IPS-15b (cell line): ENCODE results near the gene PPP1R14C.
"Not testable (repeated sequence)": the region's sequence is repeated elsewhere in the genome, so short reads cannot be mapped to it uniquely, and the experiment has no call there.

ENCODE experiments used
- H3K27me3 ChIP-seq: one replicate; pipeline ENCODE4 v1.6.1; 2013; ENCODE audit warnings: low read length; ENCODE audit not compliant: control insufficient read depth, insufficient read depth
- H3K36me3 ChIP-seq: one replicate; pipeline ENCODE4 v1.6.1; 2013; ENCODE audit warnings: low read length; ENCODE audit not compliant: control insufficient read depth, insufficient read depth
- H3K4me1 ChIP-seq: one replicate; pipeline ENCODE4 v1.6.1; 2013; ENCODE audit warnings: mild to moderate bottlenecking, low read length; ENCODE audit not compliant: control insufficient read depth, insufficient read depth
- H3K4me3 ChIP-seq: one replicate; pipeline ENCODE4 v1.5.1; 2013; ENCODE audit warnings: low read depth, low read length
- H3K9ac ChIP-seq: one replicate; pipeline ENCODE4 v1.6.1; 2013; ENCODE audit warnings: low read depth, mild to moderate bottlenecking, low read length
- H3K9me3 ChIP-seq: one replicate; pipeline ENCODE4 v1.6.1; 2013; ENCODE audit warnings: mild to moderate bottlenecking, low read length; ENCODE audit not compliant: control insufficient read depth, insufficient read depth

Gene PPP1R14C

GRCh38 chr6:150231525-150231850, 88.6 kb downstream of the PPP1R14C start:
- Histone ChIP-seq H3K9ac (no peak overlapping the region), H3K4me3 (no peak overlapping the region), H3K4me1 (peaks cover 7% of the 10 kb centered on the region), H3K36me3 (no peaks in the 10 kb centered on the region), H3K27me3 (peaks cover 51% of the 10 kb centered on the region), H3K9me3 (no peaks in the 10 kb centered on the region)

- Histone ChIP-seq H3K4me3 (no peak overlapping the region), H3K4me1 (no peaks in the 10 kb centered on the region), H3K36me3 (no peaks in the 10 kb centered on the region), H3K9ac (no peak overlapping the region), H3K27me3 (peaks cover 35% of the 10 kb centered on the region), H3K9me3 (no peaks in the 10 kb centered on the region)
Observed at GRCh38 chr6:150233843-150234269, 91.0 kb downstream of the PPP1R14C start.

DNA sequence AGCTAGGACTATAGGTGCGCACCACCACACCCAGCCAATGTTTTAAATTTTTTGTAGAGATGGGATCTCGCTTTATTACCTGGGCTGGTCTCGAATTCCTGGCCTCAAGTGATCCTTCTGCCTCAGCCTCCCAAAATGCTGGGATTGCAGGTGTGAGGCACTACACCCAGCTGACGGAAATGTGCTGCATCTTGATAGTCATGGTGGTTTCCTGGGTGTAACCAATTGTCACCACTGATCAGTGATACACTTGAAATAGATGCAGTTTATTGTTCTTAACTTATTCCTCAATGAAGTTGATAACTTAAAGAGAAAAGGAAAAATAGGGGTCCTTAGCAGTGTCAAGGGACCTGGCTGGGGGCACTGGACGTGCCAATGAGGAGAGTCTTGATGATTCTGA, 92.4 kb downstream of the PPP1R14C start:
- Histone ChIP-seq H3K27me3 (peaks cover 21% of the 10 kb centered on the region), H3K4me3 (no peak overlapping the region), H3K36me3 (no peaks in the 10 kb centered on the region), H3K9me3 (no peaks in the 10 kb centered on the region), H3K4me1 (no peaks in the 10 kb centered on the region), H3K9ac (no peak overlapping the region)

GRCh38 chr6:150236114-150236513, 93.3 kb downstream of the PPP1R14C start:
- peaks cover 13% of the 10 kb centered on the region for H3K27me3 ChIP-seq
- no peaks in the 10 kb centered on the region for H3K4me1 ChIP-seq
- no peak overlapping the region for H3K4me3 ChIP-seq
- no peaks in the 10 kb centered on the region for H3K36me3 ChIP-seq
- no peaks in the 10 kb centered on the region for H3K9me3 ChIP-seq
- no peak overlapping the region for H3K9ac ChIP-seq

GRCh38 chr6:150236544-150236943, 93.7 kb downstream of the PPP1R14C start:
- Histone ChIP-seq H3K9me3 (no peaks in the 10 kb centered on the region), H3K36me3 (no peaks in the 10 kb centered on the region), H3K4me1 (no peaks in the 10 kb centered on the region), H3K9ac (no peak overlapping the region), H3K27me3 (peaks cover 9% of the 10 kb centered on the region), H3K4me3 (no peak overlapping the region)

- H3K4me1 ChIP-seq = no peaks in the 10 kb centered on the region
Observed at GRCh38 chr6:150237626-150238025, 94.8 kb downstream of the PPP1R14C start.

GRCh38 chr6:150238336-150238741, 95.5 kb downstream of the PPP1R14C start:
- H3K9ac ChIP-seq = no peak overlapping the region
- H3K27me3 ChIP-seq = no peaks in the 10 kb centered on the region
- H3K4me3 ChIP-seq = no peak overlapping the region
- no peaks in the 10 kb centered on the region for H3K4me1 ChIP-seq
- no peaks in the 10 kb centered on the region for H3K9me3 ChIP-seq
- no peaks in the 10 kb centered on the region for H3K36me3 ChIP-seq

More at GRCh38 chr6:150237626-150238025, 94.8 kb downstream of the PPP1R14C start:
- Histone ChIP-seq H3K9me3 (no peaks in the 10 kb centered on the region), H3K9ac (no peak overlapping the region), H3K36me3 (no peaks in the 10 kb centered on the region), H3K27me3 (no peaks in the 10 kb centered on the region), H3K4me3 (no peak overlapping the region)

DNA sequence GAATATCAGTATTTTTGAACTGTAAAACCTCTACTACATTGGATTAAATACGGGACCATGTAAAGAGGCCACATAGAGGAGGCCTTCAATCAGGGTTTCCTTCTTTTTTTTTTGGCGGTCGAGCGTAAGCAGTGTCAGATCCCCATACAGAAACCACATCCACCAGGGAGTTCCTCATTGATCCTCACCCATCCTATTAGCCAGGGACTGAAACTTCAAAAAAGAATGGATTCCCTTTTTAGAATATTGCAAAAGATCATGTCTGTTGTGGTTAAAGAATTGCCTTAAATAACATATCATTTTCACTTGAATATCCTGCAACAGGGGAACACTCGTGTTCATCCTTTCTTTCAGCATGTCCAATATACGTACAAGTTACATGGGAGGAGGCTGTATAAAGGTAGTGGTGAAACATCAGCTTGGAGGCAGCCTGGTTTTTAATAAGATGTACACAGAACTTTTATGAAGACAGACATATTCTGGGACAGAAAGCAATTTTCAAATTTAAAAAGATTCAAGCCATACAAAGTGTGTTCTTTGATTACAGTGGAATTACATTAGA, 96.1 kb downstream of the PPP1R14C start:
- no peak overlapping the region for H3K4me3 ChIP-seq
- H3K9me3 ChIP-seq = no peaks in the 10 kb centered on the region
- H3K9ac ChIP-seq = no peak overlapping the region
- no peaks in the 10 kb centered on the region for H3K27me3 ChIP-seq
- H3K4me1 ChIP-seq = no peaks in the 10 kb centered on the region
- no peaks in the 10 kb centered on the region for H3K36me3 ChIP-seq

GRCh38 chr6:150241756-150242155, 98.9 kb downstream of the PPP1R14C start:
- H3K4me1 ChIP-seq, H3K9me3 ChIP-seq, H3K27me3 ChIP-seq, H3K9ac ChIP-seq, H3K36me3 ChIP-seq, H3K4me3 ChIP-seq: not testable (repeated sequence)

DNA sequence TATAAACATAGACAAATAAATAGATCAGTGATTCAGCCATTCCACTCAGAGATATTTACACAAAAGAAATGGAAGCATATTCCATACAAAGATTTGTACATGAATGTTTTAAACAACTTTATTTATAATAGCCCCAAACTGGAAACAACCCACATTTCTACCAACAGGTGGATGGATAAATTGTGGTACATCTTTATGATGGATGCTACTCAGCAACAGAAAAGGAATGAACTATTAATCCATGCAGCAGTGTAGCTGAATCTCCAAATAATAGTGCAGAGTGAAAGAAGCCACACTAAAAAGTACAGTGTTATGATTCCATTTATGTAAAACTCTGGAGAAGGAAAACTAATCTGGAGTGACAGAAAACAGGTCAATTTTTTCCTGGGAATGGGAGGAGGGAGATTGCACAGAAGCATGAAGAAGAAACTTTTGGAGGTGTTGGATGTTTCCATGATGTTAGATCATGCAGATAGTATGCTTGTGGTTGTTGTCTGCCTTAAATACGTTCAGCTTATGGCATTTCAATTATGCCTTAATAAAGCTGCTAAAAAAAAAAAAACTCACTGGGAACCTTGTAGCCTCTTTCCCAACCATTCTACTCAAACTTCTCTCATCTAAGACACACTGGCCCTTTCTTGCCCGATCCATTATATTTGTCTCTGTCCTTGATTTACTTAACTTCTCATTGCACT, 100.9 kb downstream of the PPP1R14C start:
- Histone ChIP-seq H3K9ac (no peak overlapping the region), H3K36me3 (no peaks in the 10 kb centered on the region), H3K4me1 (no peaks in the 10 kb centered on the region), H3K27me3 (no peaks in the 10 kb centered on the region), H3K4me3 (no peak overlapping the region), H3K9me3 (no peaks in the 10 kb centered on the region)

DNA sequence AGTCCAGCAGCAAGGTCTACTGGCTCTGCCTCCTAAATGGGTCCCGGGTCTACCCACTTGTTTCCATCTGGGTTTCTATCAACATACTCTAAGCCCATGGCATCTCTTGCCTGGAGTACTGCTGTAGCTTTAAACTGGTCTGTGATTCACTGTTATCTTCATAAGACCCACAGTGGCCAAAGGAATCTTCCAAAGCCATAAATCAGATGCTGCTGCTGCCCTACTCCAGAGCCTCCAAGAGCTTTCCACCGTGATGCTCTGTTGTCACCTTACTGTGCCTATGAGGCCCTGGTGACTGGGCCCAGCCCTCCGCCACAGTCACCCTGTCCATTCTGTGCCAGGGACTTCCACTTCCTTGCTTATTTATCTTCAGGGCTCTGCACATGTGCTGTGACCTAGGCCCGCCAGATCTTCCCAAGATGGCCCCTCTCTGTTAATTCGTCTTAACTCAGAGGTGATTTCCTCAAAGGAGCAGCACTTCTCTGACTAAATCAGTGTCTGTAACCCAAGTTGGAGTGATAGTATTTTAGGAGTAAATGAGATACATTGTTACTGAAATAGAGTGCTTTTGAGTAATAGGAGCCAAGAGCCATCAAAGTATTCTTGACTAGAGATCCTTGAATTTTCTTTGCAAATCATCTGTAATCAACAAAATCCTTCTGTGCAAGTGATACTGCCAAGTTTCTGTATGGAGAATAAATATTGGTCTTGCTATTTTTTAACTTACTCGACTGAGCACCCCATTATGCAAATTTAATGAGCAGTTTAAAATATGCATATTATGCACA, 102.5 kb downstream of the PPP1R14C start:
- Histone ChIP-seq H3K4me3 (no peak overlapping the region), H3K36me3 (no peaks in the 10 kb centered on the region), H3K9me3 (no peaks in the 10 kb centered on the region), H3K9ac (no peak overlapping the region), H3K27me3 (no peaks in the 10 kb centered on the region), H3K4me1 (no peaks in the 10 kb centered on the region)

DNA sequence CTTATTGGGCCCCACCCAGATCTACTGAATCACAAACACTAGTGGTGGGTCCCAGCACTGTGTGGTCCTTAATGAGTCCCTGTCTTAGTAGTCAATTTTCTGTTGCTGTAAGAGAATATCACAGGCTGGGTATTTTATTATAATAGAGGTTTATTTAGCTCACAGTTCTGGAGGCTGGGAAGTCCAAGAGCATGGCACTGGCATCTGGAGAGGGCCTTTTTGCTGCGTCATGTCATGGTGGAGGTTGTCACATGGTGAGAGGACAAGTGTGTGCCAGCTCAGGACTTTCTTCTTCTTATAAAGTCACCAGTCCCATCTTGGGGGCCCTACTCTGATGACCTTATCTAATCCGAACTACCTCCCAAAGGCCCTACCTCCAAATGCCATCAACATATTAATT, 105.0 kb downstream of the PPP1R14C start:
- no peaks in the 10 kb centered on the region for H3K27me3 ChIP-seq
- H3K9ac ChIP-seq = no peak overlapping the region
- H3K9me3 ChIP-seq = no peaks in the 10 kb centered on the region
- H3K36me3 ChIP-seq = no peaks in the 10 kb centered on the region
- no peak overlapping the region for H3K4me3 ChIP-seq
- H3K4me1 ChIP-seq = peaks cover 2% of the 10 kb centered on the region
